Activated B cell treated with CpG ODN at 0.5 μM for 24 hours (primary cell): Measurements from ENCODE around the gene DIP2C. TPM values are rescaled to one million over a fixed set of nuclear protein-coding genes. Genes with fewer than 3 reads are reported as not detected.
"Not testable (repeated sequence)": the region's sequence is repeated elsewhere in the genome, so short reads cannot be mapped to it uniquely, and the experiment has no call there.

Experiments used
- ATAC-seq: fragments of 200-7000 bp; cut with Tn5 transposase; one replicate; pipeline ENCODE4 v1.10.0; 2021; ENCODE audit warnings: low read depth, mild to moderate bottlenecking, moderate library complexity
- CTCF ChIA-PET: fragments of 350-600 bp; sonication (Branson Sonifier 250); formaldehyde crosslinking; loops from one replicate; lab custom pipeline; 2021; ENCODE audit warnings: antibody characterized with exemption; lab: Charles Lee
- POLR2A ChIA-PET: fragments of 350-600 bp; sonication (Branson Sonifier 250); formaldehyde crosslinking; loops from one replicate; lab custom pipeline; 2021; ENCODE audit warnings: antibody characterized with exemption; lab: Charles Lee
- DNase-seq: peaks from one replicate; pipeline ENCODE4 v3.0.0; 2022
- H3K27ac Mint-ChIP-seq: one replicate; pipeline ENCODE4 v1.8.0; 2020; ENCODE audit warnings: mixed read lengths
- H3K27me3 Mint-ChIP-seq: one replicate; pipeline ENCODE4 v1.8.0; 2021; ENCODE audit warnings: mixed read lengths
- H3K36me3 Mint-ChIP-seq: one replicate; pipeline ENCODE4 v1.8.0; 2021; ENCODE audit warnings: low read depth, mixed read lengths
- H3K4me1 Mint-ChIP-seq: one replicate; pipeline ENCODE4 v1.8.0; 2021; ENCODE audit warnings: mixed read lengths
- H3K4me3 Mint-ChIP-seq: one replicate; pipeline ENCODE4 v1.8.0; 2020; ENCODE audit warnings: mild to moderate bottlenecking, mixed read lengths
- H3K9me3 Mint-ChIP-seq: one replicate; pipeline ENCODE4 v1.8.0; 2020; ENCODE audit warnings: mixed read lengths
- CTCF ChIP-seq: fragments of 200-600 bp; IDR thresholded peaks from one replicate; pipeline ENCODE4 v1.8.0; 2022; ENCODE audit warnings: antibody characterized with exemption, mild to moderate bottlenecking
- intact Hi-C: fragments of 100-400 bp; cut with micrococcal nuclease; formaldehyde crosslinking; loops from one replicate; pipeline ENCODE4 v1.15.1; 2024
- total RNA-seq: library from RNA; stranded (reverse); gene quantifications from 2 replicates; pipeline ENCODE4 v1.2.3, GENCODE V29; 2022

Gene DIP2C
- total RNA-seq, 1 donor from 2014 or later: 0.49 TPM

- Mint-ChIP-seq H3K27me3 (peaks cover 2% of the 10 kb centered on the region), H3K36me3 (no peaks in the 10 kb centered on the region), H3K27ac (no peak overlapping the region), H3K9me3 (no peaks in the 10 kb centered on the region), H3K4me3 (no peak overlapping the region), H3K4me1 (peaks cover under 1% of the 10 kb centered on the region)
- ChIA-PET POLR2A (no interaction called here), CTCF (no interaction called here)
- intact Hi-C loops: no loop called here
- ATAC-seq: no peak
- DNase-seq: no peak
- no peak for TF ChIP-seq CTCF
These were observed 318.0 kb downstream of the DIP2C start for GRCh38 chr10:371515-371914.

GRCh38 chr10:370449-370825 lies 319.0 kb downstream of the DIP2C start:
- CTCF ChIA-PET: no interaction called here
- H3K27me3 Mint-ChIP-seq: peaks cover 2% of the 10 kb centered on the region
- intact Hi-C loops: no loop called here
- POLR2A ChIA-PET: no interaction called here
- no peak for TF ChIP-seq CTCF
- H3K27ac Mint-ChIP-seq: no peak overlapping the region
- no peaks in the 10 kb centered on the region for H3K36me3 Mint-ChIP-seq
- no peaks in the 10 kb centered on the region for H3K9me3 Mint-ChIP-seq
- ATAC-seq: no peak
- peaks cover 5% of the 10 kb centered on the region for H3K4me1 Mint-ChIP-seq
- H3K4me3 Mint-ChIP-seq: no peak overlapping the region
- DNase-seq: no peak

GRCh38 chr10:369684-370448 lies 319.6 kb downstream of the DIP2C start:
- H3K4me3 Mint-ChIP-seq: no peak overlapping the region
- ATAC-seq (no peak), DNase-seq (no peak)
- no peaks in the 10 kb centered on the region for H3K36me3 Mint-ChIP-seq
- no peak for TF ChIP-seq CTCF
- H3K4me1 Mint-ChIP-seq: peaks cover 5% of the 10 kb centered on the region
- no peak overlapping the region for H3K27ac Mint-ChIP-seq
- peaks cover 2% of the 10 kb centered on the region for H3K27me3 Mint-ChIP-seq
- POLR2A ChIA-PET: no interaction called here
- CTCF ChIA-PET: no interaction called here
- H3K9me3 Mint-ChIP-seq: no peaks in the 10 kb centered on the region
- intact Hi-C loops: no loop called here

DNA sequence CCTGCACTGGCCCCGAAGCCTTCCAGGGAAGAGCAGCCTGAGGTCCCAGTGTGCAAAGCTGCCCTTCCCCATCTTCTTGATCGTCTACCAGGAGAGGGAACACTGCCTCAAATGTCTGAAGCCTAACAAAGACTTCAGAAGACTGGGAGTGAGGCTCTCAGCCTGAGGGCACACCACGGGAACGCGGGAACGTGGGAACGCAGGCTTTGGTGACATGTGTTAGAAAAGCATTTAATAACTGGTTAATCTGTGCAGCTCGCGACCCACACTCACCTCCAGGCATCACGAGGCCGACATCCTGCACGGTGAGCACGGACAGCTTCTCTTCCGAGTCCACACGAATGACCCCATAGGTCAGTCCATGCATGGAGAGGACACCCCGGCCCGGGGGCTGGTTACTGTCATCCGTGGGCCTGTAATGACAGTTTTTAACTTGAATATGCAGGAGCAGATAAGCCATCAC lies 320.2 kb downstream of the DIP2C start:
- Mint-ChIP-seq H3K4me3 (no peak overlapping the region), H3K27me3 (peaks cover 2% of the 10 kb centered on the region), H3K9me3 (no peaks in the 10 kb centered on the region), H3K4me1 (peaks cover 5% of the 10 kb centered on the region), H3K36me3 (no peaks in the 10 kb centered on the region), H3K27ac (no peak overlapping the region)
- DNase-seq (no peak), ATAC-seq (no peak)
- TF ChIP-seq CTCF: no peak
- ChIA-PET POLR2A (no interaction called here), CTCF (no interaction called here)
- intact Hi-C loops: no loop called here

GRCh38 chr10:368579-369220 lies 320.8 kb downstream of the DIP2C start:
- Mint-ChIP-seq H3K4me1 (peaks cover 5% of the 10 kb centered on the region), H3K4me3 (no peak overlapping the region), H3K27ac (no peak overlapping the region), H3K36me3 (no peaks in the 10 kb centered on the region), H3K27me3 (peaks cover 2% of the 10 kb centered on the region), H3K9me3 (no peaks in the 10 kb centered on the region)
- TF ChIP-seq CTCF: no peak
- DNase-seq: no peak
- intact Hi-C loops: no loop called here
- no peak for ATAC-seq
- ChIA-PET CTCF (no interaction called here), POLR2A (no interaction called here)

GRCh38 chr10:368107-368506 lies 321.4 kb downstream of the DIP2C start:
- DNase-seq, H3K36me3 Mint-ChIP-seq, H3K9me3 Mint-ChIP-seq, H3K4me1 Mint-ChIP-seq, POLR2A ChIA-PET, H3K4me3 Mint-ChIP-seq, intact Hi-C loops, ATAC-seq, CTCF ChIA-PET, H3K27me3 Mint-ChIP-seq, H3K27ac Mint-ChIP-seq: not testable (repeated sequence)
